Left renal pelvis (tissue), 4 donors: Measurements from ENCODE around the gene LPA. TPM values are rescaled to one million over a fixed set of nuclear protein-coding genes. Genes with fewer than 3 reads are reported as not detected.
A peak's percentile ranks its signal among the peaks of the same experiment; 100 is the strongest.
"Not testable (repeated sequence)": the region's sequence is repeated elsewhere in the genome, so short reads cannot be mapped to it uniquely, and the experiment has no call there.

Source experiments
- DNase-seq, 4 donors: peaks; one replicate each; pipeline ENCODE4 v3.0.0-alpha.2; 2013; ENCODE audit warnings: low read depth in 4 of 4, low spot score in 3 of 4
- polyA plus RNA-seq, 4 donors: library from polyadenylated mRNA; unstranded; fragments of 120-200 nt; gene quantifications; one replicate each; pipeline ENCODE4 v1.2.1, GENCODE V29; 2013; ENCODE audit not compliant: insufficient read length in 4 of 4

The LPA gene
- polyA plus RNA-seq, result under 1 TPM; 0.17 to 0.30 (median 0.23) TPM

DNA sequence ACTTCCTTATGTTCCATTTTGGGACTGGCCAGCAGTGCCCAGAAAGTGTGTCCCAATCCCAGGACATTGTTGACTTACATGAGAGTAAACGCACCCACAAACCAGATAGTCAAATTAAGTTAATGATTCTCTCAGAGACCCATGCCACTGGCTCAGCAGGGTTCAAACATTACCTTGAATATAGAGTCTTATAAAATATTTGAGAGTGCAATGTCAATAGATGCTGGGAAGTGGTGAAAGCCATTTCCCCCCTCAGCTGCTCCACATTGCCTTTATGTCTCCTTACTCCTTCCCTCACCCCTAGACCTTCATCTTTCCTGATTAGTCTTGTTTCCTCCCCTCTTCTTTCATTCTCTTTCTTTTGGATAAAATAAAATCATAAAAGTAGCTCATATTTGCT is at the start of gene LPA:
Gene LPA, minus strand, starts transcription at position 78 of the 400 bp plus-strand sequence. Its CDS starts 61 bp downstream, at position 17.
- DNase-seq, result not testable (repeated sequence)

DNA sequence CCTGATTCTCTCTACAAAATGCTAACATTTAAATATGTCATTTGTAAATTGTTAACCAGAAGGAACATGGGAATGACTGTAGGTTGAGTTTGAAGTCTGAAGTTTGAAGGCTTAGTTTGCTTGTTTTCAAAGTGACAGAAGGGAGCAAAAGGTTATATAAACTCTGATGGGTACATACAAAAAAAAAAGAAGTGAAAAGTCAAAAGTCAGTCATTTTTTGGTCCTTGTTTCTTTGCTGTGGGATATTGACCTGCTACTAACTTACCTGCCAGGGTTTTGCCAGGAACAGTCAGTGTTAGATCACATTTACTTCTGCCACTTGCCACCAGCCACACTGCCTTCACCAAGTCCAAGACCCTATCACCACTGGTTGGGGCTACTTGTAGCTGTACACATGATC is 44.9 kb upstream of the LPA start:
- not testable (repeated sequence) for DNase-seq

- DNase-seq, result not testable (repeated sequence)
Measured at GRCh38 chr6:160704688-160705087, 40.6 kb upstream of the LPA start.

DNA sequence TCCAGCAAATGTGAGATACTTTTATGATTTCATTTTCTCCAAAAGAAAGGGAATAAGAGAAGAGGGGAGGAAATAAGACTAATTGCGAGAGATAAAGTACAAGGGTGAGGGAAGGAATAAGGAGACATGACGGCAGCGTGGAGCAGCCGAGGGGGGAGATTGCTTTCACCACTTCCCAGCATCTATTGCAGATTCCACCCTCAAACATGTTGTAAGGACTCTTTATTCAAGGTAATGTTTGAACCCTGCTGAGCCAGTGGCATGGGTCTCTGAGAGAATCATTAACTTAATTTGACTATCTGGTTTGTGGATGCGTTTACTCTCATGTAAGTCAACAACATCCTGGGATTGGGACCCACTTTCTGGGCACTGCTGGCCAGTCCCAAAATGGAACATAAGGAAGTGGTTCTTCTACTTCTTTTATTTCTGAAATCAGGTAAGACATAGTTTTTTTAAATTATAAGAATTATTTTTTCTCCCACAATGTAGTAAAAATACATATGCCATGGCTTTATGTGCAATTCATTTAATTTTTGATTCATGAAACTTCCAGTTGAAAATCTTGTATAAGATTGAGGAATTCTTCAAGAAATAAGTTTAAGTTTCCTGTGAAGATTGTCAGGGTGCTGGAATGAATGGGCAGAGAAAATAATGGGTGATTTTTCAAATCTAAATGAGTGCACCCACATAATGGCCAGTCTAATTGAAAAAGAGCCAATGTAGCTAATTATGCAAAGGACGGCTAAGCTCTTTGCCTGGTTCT is 38.0 kb upstream of the LPA start, which contains the start of gene PLG:
Gene PLG, plus strand, starts transcription at position 327 of the 763 bp plus-strand sequence. Its CDS starts 61 bp downstream, at position 388.
- not testable (repeated sequence) for DNase-seq

DNA sequence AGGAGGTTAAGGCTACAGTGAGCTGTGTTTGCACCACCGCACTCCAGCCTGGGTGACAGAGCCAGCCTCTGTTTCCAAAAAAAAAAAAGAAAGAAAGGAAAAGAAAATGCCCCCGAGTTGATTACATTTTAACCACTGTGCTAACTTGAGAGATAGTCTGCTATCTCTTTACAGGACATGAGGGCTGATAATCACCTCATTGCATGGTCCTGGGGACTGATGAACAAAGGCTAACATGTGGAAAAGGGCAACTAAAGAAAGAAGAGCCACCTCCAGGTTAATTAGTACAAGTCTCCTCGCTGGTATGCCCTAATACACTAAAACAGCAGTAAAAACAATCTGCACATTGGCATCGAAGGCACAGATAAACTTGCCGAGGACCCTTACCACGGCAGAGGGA is 33.8 kb upstream of the LPA start:
- DNase-seq, result no peak

DNA sequence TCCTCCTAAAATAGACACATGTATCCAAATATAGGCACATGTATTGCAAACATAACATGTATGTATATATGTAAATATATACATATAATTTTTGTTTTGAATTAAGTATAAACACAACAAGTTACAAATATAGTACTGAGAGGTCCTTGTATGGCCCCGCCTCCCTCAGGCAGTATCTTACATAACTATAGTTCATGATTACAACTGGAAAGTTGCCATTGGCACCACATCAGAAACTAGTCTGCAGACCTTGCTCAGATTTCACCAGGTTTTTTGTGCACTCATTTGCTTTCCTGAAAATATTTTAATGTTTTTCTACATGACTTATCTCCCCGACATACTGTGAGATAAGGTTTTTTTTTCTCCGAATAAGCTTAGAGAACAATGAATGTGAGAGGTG is 32.8 kb upstream of the LPA start:
- not testable (repeated sequence) for DNase-seq

DNA sequence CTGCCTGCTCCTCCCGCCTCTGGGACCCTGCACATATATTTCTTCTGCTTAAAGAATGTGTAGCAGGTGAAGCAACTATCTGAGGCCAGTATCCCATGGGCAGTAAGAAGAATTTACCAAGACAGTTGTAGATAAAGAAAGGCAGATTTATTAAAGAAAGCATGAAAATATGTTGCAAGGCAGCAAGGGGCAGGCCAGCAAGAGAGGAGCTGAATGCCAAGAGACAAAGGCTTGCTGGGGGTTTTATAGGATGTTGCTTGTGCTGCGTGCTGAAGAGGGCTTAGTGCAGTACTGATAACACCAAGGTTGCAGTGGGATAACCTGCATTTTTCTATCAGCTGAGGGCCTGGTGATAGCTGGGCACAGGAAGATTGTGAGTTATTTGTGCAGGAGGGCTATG is 31.5 kb upstream of the LPA start:
- DNase-seq, result not testable (repeated sequence)

- DNase-seq, result not testable (repeated sequence)
Measured at GRCh38 chr6:160695025-160695424, 30.9 kb upstream of the LPA start.

GRCh38 chr6:160692369-160692959 is 28.4 kb upstream of the LPA start:
- DNase-seq, result no peak

GRCh38 chr6:160691617-160692016 is 27.5 kb upstream of the LPA start:
- no peak for DNase-seq

GRCh38 chr6:160690458-160690857 is 26.4 kb upstream of the LPA start:
- no peak for DNase-seq

- DNase-seq, result no peak
Measured at GRCh38 chr6:160685762-160686450, 21.8 kb upstream of the LPA start.

DNA sequence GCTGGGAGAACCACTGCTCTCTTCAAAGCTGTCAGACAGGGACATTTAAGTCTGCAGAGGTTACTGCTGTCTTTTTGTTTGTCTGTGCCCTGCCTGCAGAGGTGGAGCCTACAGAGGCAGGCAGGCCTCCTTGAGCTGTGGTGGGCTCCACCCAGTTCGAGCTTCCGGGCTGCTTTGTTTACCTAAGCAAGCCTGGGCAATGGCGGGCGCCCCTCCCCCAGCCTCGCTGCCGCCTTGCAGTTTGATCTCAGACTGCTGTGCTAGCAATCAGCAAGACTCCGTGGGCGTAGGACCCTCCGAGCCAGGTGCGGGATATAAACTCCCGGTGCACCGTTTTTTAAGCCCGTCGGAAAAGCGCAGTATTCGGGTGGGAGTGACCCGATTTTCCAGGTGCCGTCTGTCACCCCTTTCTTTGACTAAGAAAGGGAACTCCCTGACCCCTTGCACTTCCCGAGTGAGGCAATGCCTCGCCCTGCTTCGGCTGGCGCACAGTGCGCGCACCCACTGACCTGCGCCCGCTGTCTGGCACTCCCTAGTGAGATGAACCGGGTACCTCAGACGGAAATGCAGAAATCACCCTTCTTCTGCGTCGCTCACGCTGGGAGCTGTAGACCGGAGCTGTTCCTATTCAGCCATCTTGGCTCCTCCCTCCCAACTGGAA is 21.2 kb upstream of the LPA start:
- DNase-seq, result not testable (repeated sequence)

DNA sequence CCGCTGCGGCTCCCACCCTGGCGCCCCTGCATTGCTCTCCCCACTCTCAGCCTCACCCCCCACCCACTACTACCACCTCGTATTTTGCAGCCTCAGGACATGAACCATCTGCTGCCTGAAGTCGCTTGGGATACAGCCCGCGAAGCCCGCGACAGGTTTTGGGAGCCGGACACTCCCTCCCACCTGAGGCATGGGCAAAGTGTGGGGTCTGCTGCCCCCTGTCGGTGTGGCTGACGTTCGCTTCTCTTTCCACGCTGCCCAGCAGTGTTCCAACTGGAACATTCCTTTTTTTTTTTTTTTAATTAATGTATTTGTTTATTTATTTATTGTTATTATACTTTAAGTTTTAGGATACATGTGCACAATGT is 15.3 kb upstream of the LPA start:
- peak in 3 of 4 donors; percentile 3 to 22 (median 5) for DNase-seq

DNA sequence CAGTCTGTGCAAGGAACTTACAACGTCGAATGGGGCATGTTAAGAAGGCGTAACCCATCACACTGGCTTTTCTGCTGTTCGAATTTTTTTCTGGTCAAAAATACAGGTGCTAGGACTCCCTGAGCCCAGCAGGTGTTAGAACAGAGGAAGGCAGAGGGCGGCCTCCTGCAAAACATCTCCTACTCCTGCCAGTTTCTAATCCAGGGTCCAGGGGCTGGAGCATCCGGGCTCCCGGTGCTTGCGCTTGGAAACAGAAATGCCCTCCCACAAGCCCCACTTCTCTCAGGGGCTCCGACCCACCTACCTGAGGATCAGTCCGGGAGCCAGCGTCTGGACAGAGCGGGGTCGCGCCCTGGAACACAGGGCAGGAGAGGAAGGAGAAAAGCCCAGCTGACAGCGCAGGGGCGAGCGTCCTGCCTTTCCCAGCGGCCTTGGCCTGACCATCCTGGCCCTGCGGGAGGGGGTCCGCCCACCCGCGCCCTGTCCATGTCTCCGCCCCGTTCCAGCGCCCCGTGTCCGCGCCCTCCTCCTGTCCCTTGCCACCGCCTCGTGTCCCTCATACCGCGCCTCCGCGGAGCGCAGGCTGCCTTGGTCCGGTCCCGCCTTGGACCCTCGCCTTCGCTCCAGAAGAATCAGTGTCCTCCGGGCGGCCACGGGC is 14.8 kb upstream of the LPA start:
- peak in 1 of 4 donors; percentile 2 for DNase-seq

- DNase-seq, result no peak
Measured at GRCh38 chr6:160678230-160678629, 14.2 kb upstream of the LPA start.

- DNase-seq, result not testable (repeated sequence)
Measured at GRCh38 chr6:160676418-160676817, 12.3 kb upstream of the LPA start.

DNA sequence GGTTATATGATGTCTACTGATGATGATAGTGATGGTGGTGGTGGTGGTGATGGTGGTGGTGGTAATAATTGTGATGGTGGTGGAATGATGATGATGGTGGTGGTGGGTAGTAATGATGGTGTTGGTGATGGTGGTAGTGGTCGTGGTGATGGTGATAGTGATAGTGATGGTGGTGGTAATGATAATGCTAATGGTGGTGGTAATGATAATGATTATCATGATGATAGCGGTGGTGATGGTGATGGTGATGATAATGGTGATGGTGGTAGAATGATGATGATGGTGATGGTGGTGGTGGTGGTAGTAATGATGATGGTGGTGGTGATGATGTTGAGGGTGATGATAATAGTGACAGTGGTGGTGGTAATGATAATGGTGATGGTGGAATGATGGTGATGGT is 4.5 kb upstream of the LPA start:
- no peak for DNase-seq

- DNase-seq, result no peak
Measured at GRCh38 chr6:160667639-160668481, 3.8 kb upstream of the LPA start.

GRCh38 chr6:160662842-160663241 is 1.2 kb downstream of the LPA start:
- DNase-seq, result no peak
